Measurements from ENCODE around the gene NOL8.

GRCh38 chr9:92369075-92369474 lies 43.9 kb upstream of the NOL8 start:
- TF ChIP-seq, protein P1, sequence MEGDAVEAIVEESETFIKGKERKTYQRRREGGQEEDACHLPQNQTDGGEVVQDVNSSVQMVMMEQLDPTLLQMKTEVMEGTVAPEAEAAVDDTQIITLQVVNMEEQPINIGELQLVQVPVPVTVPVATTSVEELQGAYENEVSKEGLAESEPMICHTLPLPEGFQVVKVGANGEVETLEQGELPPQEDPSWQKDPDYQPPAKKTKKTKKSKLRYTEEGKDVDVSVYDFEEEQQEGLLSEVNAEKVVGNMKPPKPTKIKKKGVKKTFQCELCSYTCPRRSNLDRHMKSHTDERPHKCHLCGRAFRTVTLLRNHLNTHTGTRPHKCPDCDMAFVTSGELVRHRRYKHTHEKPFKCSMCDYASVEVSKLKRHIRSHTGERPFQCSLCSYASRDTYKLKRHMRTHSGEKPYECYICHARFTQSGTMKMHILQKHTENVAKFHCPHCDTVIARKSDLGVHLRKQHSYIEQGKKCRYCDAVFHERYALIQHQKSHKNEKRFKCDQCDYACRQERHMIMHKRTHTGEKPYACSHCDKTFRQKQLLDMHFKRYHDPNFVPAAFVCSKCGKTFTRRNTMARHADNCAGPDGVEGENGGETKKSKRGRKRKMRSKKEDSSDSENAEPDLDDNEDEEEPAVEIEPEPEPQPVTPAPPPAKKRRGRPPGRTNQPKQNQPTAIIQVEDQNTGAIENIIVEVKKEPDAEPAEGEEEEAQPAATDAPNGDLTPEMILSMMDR (IDR thresholded peaks at IDR 0.05; ENCODE audit: low read depth, low read length): no peak
- no peak for TF ChIP-seq EZH2phosphoT487 (IDR thresholded peaks at IDR 0.05; ENCODE audit: low read depth)
